PFSK-1 (cell line): Measurements from ENCODE around the gene BLACAT1. TPM values are rescaled to one million over a fixed set of nuclear protein-coding genes. Genes with fewer than 3 reads are reported as not detected.

Experiments used
- FOXP2 ChIP-seq: optimal IDR thresholded peaks from 2 replicates; pipeline ENCODE3; 2011; ENCODE audit warnings: borderline replicate concordance, control low read depth, inconsistent platforms; ENCODE audit not compliant: insufficient read depth; ENCODE audit errors: extremely low read length, extremely low read depth
- POLR2AphosphoS5 ChIP-seq: IDR thresholded peaks from 2 replicates; pipeline ENCODE4 v1.6.1; 2012; ENCODE audit warnings: low read depth, mild to moderate bottlenecking, control low read depth, low read length, moderate library complexity
- SIN3A ChIP-seq: IDR thresholded peaks from 2 replicates; pipeline ENCODE4 v1.6.1; 2012; ENCODE audit warnings: mild to moderate bottlenecking, low read length, moderate library complexity, borderline replicate concordance; ENCODE audit not compliant: insufficient read depth
- TAF1 ChIP-seq: IDR thresholded peaks from 2 replicates; pipeline ENCODE4 v1.6.1; 2012; ENCODE audit warnings: low read length, control low read depth, borderline replicate concordance; ENCODE audit not compliant: insufficient read depth
- polyA plus RNA-seq: library from polyadenylated mRNA; unstranded; fragments of >200 nt; gene quantifications from one replicate; pipeline ENCODE4 v1.2.1, GENCODE V29; 2012; ENCODE audit warnings: low read depth, missing spikeins; ENCODE audit not compliant: insufficient read length
- TF ChIP-seq, protein P1 (sequence below), 2 experiments: IDR thresholded peaks; 2 replicates each; pipeline versions ENCODE4 v1.6.1 to v1.8.0; 2011 to 2012; ENCODE audit warnings: low read depth in 2 of 2, low read length in 2 of 2, control low read depth in 1 of 2, inconsistent platforms in 1 of 2, mild to moderate bottlenecking in 1 of 2, moderate library complexity in 1 of 2; ENCODE audit not compliant: insufficient read depth in 1 of 2

Gene BLACAT1
- not detected for polyA plus RNA-seq

DNA sequence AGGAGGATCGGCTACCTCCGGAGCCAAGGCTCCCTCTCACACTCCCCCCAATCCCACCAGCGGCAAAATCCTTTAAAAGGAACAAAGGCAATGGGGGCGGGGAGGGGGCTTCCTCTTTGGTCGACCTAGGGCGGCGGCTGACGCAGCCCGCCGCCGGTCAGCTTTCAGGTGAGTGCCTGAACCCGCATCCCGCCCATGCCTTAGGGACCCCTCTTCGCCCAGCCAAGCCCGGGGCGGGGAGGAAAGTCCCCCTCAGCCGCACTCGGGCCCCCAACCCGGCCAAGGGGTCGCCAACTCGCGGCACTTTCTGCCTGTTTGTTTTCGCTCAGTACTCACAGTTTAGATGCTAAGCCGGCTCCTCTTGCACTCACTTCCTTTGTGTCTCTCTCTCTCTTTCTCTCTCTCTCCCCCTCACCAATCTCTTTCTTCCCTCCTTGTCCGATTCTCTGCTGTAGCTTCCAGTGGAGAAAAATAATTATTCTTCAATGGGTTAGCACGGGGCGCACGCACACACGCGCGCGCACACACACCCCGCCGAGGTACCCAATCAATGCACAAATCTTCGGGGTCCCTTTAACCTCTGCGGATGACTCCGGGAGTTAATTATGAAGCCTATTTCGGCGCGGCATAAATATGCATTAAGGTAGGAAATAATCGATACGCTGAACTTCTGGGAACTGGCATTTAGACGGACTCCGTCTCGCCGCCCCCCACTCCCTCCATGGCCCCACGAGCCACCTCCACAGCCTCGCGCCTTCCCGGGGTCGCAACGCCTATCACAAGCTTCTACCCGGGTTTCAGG, at the start of gene BLACAT1:
BLACAT1 (minus strand) TSS at position 465 of the 802 bp plus-strand sequence.
- TF ChIP-seq FOXP2 (no peak), SIN3A (no peak), POLR2AphosphoS5 (no peak), TAF1 (no peak)
- TF ChIP-seq, protein P1, sequence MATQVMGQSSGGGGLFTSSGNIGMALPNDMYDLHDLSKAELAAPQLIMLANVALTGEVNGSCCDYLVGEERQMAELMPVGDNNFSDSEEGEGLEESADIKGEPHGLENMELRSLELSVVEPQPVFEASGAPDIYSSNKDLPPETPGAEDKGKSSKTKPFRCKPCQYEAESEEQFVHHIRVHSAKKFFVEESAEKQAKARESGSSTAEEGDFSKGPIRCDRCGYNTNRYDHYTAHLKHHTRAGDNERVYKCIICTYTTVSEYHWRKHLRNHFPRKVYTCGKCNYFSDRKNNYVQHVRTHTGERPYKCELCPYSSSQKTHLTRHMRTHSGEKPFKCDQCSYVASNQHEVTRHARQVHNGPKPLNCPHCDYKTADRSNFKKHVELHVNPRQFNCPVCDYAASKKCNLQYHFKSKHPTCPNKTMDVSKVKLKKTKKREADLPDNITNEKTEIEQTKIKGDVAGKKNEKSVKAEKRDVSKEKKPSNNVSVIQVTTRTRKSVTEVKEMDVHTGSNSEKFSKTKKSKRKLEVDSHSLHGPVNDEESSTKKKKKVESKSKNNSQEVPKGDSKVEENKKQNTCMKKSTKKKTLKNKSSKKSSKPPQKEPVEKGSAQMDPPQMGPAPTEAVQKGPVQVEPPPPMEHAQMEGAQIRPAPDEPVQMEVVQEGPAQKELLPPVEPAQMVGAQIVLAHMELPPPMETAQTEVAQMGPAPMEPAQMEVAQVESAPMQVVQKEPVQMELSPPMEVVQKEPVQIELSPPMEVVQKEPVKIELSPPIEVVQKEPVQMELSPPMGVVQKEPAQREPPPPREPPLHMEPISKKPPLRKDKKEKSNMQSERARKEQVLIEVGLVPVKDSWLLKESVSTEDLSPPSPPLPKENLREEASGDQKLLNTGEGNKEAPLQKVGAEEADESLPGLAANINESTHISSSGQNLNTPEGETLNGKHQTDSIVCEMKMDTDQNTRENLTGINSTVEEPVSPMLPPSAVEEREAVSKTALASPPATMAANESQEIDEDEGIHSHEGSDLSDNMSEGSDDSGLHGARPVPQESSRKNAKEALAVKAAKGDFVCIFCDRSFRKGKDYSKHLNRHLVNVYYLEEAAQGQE (IDR thresholded peaks at IDR 0.05; ENCODE audit: insufficient read depth in 1 of 2, low read depth in 2 of 2, low read length in 2 of 2): no peak

DNA sequence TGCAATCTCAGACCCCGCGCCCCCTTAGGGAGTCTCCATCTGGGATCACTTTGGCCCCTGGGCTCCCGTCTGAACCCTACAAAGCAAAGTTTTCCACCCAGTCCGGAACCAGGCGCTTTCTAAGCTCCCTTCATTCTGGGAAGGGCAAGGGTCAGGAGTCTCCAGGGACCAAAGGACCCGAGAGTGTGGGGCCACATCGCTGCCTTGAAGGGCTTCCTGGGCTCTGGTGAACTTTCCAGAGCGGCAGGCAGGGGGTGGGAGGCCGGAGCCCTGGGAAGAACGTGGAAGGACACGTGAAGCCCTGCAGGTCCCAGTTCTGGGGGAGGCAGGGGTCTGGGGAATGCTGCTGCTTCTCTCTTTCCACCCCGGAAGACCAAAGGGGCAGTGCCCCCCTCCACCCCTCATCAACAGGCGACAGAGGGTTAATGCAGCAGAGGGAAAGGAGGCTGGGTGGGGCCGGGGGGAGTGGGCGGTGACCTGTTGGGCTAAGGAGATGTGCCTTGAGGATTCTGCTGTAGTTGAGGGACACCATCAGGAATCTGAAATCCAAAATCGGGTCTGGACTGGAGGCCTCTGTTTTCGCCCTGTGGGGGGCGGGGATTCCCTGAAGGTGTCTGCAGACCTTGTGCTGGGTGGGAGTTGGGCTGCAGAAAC, 49.4 kb upstream of the BLACAT1 start:
- no peak for TF ChIP-seq POLR2AphosphoS5
- no peak for TF ChIP-seq FOXP2
- TF ChIP-seq, protein P1 (IDR thresholded peaks at IDR 0.05; ENCODE audit: insufficient read depth in 1 of 2, low read depth in 2 of 2, low read length in 2 of 2): no peak
- TF ChIP-seq TAF1: no peak
- no peak for TF ChIP-seq SIN3A

DNA sequence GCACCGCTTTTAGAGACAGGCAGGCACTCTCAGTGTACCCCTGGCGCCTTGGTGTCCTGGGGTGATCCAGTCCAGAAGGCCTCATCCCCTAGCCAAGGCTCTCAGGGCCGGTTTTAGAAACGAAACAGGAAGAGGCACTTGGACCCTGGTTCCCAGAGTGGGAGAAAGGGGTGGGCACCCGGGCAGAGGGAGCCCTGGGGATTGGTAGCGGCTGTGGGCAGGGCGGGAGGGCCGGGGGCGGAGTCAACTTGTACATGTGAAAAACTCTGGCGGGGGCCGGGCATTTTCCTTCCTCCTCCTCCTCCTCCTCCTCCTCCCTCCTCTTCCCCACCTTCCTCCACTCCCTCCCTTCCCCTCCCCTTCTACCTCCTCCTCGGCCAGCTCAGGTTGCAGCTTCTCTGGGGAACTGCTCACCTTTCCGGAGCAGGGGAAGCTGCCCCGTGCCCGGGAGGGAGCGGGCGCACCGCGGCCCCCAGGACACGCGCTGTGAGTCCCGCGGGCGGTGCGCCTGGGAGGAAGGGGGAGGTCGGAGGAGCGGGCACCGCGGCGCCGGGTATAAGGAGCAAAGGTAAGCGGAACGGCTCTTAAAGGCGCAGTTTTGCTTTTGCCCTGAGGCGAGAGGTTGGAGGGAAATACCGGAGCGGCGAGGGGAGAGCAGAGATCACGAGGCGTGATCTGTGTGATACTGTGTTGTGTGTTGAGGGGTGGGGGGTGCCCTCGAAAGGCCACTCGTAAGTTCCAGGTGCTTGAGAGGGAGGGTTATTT, 48.6 kb upstream of the BLACAT1 start, which contains the start of gene CDK18:
CDK18 (plus strand) TSS at position 359 of the 765 bp plus-strand sequence. CDS start 18,499 bp downstream, outside the sequence.
- TF ChIP-seq SIN3A: no peak
- no peak for TF ChIP-seq TAF1
- TF ChIP-seq, protein P1 (IDR thresholded peaks at IDR 0.05; ENCODE audit: insufficient read depth in 1 of 2, low read depth in 2 of 2, low read length in 2 of 2): no peak
- TF ChIP-seq POLR2AphosphoS5: no peak
- TF ChIP-seq FOXP2: no peak

DNA sequence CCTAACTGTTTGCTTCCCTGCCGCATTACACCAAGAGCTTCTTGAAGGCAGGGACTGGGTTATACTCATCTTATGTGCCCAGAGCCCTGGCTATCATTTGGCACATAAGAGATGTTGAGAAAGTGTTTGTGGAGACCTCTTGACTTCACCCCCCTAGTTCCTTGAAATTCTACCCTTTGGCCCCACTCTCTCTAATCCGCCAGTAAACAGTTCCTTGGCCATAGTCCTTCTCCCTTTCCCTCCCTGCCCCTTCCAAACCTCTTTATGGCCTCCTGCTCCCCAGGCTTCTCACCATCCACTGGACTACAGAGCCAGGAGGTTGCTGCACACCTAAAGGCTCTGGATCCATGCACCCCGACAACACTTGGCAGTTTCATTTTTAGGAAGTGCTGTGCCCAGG, 47.1 kb upstream of the BLACAT1 start:
- TF ChIP-seq FOXP2 (no peak), TAF1 (no peak), POLR2AphosphoS5 (no peak), SIN3A (no peak)
- TF ChIP-seq, protein P1 (IDR thresholded peaks at IDR 0.05; ENCODE audit: insufficient read depth in 1 of 2, low read depth in 2 of 2, low read length in 2 of 2): no peak
